Measurements from ENCODE around the gene SGK1.
"Not testable (repeated sequence)": the region's sequence is repeated elsewhere in the genome, so short reads cannot be mapped to it uniquely, and the experiment has no call there.

Gene SGK1

DNA sequence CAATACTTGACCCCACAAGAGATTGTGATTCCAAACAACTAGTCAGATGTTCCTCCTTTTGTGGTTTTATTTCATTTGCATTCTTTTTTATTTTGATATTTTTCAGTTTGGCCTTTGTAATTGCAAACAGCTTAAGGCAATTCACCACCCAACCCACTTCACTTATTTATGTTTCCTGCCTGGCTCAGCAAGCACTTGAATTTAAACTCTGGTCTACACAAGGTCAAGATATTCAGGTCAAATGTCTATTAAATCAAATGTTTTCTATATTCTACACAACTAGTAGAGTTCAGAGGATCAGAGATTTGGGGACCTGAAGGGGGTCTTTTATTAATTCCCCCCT, 100.1 kb downstream of the SGK1 start:
- DNase-seq (ENCODE audit: low read depth): no peak

DNA sequence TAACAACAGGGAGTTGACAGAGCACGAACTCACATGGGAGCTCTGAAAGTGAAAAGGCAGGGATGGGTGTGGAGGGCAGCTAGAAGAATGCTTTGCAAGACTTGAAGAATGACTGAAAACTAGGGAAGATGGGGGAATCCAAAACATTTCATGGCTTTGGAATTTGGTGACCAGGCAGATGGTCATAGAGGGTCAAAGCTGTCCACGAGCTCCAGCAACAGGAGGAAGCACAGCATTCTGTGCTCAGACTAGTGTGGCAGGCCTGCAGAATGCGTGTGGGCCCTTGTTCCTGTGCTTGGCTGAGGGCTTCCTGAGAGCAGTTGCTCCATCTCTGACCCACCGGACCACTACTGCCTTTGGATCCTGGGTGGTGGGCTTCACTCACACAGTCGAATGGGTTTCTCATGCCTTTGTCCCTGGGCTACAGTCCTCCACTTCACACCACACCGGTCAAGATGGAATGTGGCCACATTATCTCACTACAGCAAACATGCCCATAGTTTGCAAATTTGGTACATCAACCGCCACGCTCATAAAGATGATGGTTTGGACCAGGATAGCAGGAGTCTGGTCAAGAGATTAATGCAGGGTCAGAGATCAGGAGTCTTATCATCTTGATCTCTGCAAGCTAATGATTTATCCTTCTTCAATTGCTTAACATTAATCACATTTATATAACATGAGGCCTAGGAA, 100.7 kb downstream of the SGK1 start:
- DNase-seq (ENCODE audit: low read depth): no peak

DNA sequence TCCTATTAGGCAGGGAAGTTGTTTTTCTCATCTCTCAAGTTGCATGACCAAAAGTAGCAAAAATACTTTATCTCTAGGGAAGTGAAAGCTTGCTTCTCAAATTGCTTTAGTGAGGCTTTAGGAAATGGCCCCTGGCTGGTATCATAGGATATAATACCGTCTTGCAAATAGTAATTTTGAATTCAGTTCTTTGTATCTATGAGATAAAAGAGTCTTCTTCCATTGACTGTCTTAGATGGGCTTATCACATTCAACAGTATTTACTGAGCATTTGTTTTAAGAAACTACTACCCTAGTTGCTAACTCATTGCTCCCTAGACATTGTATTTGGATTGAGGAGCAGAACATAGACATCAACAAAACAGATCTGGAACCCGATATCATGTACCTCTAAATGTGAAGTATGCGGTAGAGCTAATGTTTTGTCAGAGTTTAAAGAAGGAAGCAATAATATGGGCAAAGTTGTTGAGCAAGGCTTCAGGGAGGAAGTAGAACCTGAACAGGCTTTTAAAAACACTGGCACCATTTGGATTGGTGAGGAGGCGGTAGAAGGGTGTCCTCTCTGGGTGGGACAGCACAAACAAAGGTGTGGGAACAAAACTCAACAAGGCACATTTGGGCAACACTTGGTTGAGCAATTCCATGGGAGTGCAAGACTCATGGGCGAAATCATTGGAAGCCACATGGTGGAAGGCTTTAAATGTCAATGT, 101.5 kb downstream of the SGK1 start:
- DNase-seq (ENCODE audit: low read depth): no peak

DNA sequence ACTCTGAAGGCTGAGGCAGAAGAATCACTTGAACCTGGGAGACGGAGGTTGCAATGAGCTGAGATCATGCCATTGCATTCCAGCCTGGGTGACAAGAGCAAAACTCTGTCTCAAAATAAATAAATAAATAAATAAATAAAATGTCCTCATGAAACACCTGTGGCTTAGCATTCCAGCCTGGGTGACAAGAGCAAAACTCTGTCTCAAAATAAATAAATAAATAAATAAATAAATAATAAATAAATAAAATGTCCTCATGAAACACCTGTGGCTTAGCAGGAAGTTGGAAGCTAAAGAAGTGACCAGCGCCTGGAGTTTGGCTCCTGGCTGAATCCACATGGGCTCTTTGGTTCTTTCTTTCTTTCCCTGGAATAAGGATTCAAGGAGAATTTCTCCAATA, 104.5 kb downstream of the SGK1 start:
- not testable (repeated sequence) for DNase-seq (ENCODE audit: low read depth)

DNA sequence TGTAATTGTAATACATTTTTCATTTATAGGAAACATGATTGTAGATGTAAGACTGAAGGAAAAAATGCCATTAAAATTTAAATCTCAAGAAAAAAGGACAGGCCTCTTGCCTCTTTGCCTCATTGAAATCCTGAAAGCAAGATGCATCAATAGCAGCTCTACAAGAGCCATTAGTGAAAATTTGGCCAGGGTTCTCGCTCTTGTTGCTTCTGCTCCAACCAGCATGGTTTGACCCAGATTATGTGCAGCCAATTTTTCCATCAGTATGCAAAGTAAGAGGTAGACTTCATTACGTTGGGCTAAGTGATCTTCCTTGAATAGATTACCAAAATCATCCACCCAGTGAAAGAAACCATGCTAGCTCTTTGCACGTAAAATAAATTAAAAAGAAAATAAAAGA, 106.6 kb downstream of the SGK1 start:
- no peak for DNase-seq (ENCODE audit: low read depth)

DNA sequence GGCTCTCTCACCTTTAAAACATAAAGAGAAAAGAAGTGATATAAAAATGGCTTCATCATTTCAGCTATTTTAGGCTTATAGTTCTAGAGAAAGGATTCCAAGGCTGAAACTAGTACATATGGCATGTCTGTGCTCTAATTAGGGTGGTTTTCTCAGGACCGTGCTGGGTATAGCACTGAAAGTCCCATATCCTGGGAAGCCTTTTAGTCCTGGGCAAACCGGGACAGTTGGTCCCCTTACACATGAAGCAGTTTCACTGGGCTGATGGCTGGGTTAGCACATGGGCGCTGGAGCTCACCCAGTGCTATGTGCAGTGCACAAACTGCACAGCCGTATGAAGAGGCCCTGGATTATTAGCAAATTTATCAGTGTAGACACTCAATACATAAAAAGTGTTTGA, 110.5 kb downstream of the SGK1 start:
- DNase-seq (ENCODE audit: low read depth): no peak

DNA sequence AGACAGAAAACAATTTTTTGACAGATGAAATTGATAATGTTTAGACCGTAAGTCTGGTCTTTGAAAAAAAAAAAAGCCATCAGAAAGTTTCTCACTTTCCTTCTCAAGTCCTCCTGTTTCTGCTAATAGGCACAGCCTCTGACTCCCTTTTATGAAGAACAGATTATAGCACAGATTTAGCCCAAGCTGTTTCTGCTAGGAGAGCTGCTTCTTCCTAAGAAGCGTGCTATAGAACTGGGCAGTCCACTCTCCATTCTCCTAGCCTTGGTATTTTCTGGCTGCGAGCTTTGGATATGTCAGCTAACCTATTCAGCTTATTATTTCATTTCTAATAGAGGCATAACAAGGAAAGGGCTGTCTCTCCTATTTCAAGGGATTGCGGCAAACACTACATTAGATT, 112.5 kb downstream of the SGK1 start:
- no peak for DNase-seq (ENCODE audit: low read depth)

DNA sequence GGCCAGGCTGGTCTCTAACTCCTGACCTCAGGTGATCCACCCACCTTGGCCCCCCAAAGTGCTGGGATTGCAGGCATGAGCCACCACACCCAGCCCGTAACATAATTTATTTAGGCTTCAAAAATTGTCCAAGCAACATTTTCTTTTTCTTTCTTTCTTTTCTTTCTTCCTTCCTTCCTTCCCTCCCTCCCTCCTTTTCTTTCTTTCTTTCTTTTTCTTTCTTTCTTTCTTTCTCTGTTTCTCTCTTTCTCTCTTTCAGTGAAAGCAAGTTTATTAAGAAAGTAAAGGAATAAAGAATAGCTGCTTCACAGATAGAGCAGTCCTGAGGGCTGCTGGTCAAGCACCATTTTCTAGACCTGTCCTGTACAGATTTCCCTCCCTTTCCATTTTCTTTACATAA, 113.2 kb downstream of the SGK1 start:
- DNase-seq (ENCODE audit: low read depth): not testable (repeated sequence)

DNA sequence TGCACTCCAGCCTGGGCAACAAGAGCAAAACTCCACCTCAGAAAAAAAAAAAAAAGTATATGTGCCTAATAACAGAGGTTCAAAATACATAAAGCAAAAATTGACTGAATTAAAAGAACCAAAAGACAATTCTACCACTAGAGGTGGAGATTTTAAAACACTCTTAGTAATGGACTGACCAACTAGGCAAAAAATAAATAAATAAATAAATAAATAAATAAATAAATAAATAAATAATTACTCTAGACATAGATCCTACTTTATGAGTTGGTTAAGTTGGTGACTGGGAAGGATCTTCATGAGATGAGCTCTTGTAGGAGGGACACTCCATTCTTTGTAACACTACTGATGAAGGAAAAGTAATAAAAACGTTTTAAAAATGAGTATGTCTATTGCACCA, 113.9 kb downstream of the SGK1 start:
- no peak for DNase-seq (ENCODE audit: low read depth)

DNA sequence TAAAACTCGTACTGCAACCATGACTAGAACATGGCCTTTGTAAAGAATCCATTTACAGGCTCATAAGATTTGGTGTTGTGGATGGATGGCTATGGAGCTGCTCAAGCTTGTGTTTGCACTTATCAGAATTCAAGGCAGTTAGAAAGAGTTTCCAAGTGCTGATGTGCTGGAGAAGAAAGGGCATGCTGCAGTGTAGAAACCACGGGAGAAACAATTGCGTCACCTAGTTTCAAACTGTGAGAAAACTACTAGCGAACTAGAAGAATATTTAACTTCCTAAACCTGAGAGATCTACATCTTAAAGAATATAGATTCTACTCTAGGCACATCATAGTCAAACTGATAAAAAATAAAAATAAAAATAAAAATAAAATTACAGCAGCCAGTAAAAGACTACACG, 116.2 kb downstream of the SGK1 start:
- DNase-seq (ENCODE audit: low read depth): no peak

DNA sequence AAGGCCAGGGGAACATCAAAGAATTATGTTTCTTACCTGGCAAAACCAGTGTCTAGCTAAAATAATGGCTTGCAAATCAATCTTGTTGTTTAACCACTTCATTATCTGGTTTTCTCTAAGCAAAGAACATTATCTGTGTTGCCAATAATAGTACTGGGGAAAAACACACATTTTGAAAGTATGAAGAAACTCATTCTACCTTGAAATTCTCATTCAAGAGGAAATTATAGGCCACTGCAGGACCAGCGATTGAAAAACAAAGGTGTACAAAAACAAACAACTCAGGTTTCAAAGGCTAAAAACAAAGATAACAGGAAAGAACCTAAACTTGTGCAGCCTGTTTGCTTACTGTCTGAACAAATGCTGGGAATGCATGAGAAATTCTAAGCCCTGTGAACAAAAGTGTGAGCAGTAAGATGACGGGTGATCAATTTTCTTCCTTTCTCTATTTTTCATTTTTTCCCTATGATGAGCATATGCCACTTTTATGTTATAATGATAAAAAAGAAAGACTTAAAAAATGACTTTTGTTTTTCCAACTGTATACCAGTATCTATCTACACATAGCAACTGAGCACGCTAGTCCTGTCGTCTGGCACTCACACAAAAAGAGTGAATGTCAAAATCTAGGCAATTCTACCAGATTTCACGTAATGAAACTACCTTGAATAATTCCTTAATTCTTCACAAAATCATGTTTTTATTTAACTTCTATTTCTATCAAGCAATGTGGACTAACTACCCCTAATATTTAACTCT, 117.9 kb downstream of the SGK1 start:
- no peak for DNase-seq (ENCODE audit: low read depth)

DNA sequence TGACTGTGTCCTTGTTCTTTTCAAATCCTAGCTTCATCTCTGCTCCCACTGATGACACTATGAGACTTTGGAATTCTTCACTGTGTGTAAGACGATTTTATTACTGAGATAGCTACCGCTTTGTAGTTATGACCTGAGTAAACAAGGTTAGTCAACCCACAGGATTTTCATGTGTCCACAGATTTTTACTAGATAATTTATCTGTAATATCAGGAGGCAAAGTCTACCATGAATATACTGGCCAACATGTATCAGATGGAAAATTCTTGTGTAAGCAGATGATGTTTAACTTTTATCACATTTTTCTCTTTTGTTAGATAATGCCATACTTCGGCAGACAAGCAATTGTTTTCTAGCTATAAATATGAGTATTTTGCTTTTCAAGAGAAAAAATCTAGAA, 119.8 kb downstream of the SGK1 start:
- no peak for DNase-seq (ENCODE audit: low read depth)

DNA sequence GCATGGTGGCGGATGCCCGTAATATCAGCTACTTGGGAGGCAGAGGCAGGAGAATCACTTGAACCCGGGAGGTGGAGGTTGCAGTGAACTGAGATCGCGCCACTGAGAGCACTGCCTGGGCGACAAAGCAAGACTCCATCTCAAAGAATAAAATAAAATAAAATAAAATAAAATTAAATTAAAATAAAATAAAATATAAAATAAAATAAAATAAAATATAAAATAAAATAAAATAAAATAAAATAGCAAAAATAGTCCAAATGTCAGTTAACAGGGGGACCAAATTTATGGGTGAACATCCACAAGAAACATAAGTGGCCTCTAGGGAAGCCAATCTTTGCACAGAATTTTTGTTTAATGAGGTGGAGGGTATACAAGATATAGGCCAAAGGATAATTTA, 120.2 kb downstream of the SGK1 start:
- not testable (repeated sequence) for DNase-seq (ENCODE audit: low read depth)

DNA sequence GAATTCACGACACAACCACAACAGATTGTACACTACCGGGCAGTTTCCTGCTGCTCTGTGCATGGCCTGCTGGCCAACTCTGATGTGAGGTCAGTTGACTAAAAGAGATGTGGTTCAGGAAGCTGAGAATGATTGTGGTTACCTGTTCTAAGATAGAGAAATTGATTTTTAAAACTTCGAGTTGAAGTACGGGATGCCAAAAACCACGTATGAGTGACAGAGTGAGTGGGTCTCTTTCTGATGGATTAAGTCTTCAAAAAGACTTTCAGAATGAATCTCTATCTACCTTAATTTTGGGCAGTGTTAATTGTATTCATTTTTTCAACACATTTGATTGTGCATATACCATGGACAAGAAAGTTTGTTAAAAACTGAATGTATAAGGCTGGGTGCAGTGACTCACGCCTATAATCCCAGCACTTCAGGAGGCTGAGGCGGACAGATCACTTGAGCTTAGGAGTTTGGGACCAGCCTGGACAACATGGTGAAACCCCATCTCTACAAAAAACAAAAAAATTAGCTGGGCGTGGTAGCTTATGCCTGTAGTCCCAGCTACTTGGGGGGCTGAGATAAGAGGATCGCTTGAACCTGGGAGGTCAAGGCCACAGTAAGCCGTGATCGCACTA, 121.2 kb downstream of the SGK1 start:
- no peak for DNase-seq (ENCODE audit: low read depth)

DNA sequence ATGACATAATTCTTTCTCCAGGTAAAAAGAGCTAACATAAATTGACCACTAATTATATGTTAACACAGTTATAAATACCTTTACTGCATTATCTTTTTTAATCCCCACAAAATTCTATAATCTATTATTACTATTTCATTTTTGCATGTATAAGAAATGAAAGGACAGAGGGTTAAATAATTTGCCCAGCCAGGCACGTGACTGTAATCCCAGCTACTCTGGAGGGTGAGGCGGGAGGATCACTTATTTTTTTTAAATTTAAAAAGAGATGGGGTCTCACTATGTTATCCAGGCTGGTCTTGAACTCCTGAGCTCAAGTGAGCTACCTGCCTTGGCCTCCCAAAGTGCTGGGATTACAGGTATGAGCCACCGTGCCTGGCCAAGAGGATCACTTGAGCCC, 121.9 kb downstream of the SGK1 start:
- DNase-seq (ENCODE audit: low read depth): no peak

DNA sequence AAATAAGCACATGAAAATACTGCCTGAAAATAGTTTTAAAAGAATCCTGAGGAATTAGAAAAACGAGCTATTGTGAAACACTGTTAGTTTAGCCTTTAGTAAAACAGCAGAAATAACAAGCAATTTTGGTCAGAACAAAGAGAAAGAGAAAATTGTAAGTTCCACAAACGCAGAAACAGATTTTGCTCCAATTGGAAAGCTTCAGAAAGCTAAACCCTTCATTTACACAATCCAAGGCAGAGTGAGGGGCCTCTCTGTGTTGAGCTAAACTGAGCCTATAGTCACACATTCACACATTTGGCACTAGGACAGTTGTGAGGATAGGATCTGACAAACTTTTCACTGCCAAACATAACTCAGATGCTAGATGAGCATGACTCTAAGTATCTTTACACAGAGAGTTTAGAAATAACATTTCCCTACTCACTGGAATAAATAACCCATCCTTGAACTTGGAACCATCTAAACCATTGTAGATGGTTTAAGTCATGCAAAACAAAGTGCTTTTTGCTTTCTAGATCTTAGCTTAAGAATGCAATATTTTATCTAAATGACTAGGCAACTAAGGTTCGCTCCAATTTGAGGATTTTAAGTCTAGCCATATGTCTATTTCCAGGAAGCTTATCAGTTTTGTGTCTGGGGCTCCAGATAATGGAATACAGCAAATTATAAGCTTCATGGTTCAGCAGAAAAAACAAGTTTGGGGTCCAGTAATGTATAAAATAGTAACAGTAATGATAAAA, 122.6 kb downstream of the SGK1 start:
- DNase-seq (ENCODE audit: low read depth): no peak

DNA sequence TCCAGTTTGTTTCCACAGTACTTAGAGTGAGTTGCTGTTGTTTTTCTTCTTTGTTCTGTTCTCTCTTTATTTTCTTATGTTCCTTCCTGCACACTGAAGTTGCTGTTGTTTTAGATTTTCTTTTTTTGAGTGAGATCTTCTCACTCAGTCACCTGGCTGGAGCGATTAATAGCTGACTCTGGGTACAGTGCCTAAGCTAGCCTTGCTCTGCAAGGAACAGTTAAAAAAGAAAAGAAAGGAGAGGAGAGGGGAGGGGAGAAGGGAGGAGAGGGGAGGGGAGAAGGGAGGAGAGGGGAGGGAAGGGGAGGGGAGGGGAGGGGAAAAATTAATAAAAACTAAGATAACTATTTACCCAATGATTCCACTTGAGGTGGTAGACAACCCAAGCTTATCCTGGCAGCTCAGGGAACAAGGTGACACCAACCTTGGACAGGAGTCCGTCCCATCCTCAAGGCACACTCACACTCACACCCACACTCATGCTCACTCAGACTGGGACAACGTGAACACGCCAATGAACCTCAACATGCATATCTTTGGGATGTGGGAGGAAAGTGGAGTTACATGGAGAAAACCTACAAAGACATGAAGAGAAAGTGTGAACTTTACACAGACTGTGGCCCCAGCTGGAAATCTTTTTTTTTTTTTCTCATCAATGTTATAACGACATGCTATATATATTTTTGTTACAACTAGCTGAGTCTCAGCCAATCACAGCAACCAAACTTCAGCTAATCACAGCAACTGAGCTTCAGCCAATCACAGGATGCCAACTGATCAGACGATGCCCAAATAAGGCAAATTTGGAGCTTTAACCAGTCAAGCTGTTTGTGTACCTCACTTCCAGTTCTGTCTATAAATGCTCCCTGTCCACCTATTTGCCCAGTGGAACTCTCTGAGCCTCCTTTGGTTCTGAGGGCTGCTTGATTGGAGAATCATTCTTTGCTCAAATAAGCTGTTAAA, 124.1 kb downstream of the SGK1 start:
- DNase-seq (ENCODE audit: low read depth): no peak

DNA sequence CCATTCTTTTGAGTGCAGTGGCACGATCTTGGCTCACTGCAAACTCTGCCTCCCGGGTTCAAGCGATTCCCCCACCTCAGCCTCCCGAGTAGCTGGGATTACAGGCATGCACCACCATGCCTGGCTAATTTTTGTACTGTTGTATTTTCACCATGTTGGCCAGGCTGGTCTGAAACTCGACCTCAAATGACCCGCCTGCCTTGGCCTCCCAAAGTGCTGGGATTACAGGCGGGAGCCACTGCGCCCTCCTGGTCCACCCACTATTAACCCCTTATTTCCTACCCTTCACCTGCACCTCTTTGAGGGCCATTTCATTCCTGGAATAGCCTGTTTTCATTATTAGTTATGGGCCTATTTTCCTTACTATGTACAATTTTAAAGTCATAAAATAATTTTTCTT, 125.3 kb downstream of the SGK1 start:
- DNase-seq (ENCODE audit: low read depth): not testable (repeated sequence)

DNA sequence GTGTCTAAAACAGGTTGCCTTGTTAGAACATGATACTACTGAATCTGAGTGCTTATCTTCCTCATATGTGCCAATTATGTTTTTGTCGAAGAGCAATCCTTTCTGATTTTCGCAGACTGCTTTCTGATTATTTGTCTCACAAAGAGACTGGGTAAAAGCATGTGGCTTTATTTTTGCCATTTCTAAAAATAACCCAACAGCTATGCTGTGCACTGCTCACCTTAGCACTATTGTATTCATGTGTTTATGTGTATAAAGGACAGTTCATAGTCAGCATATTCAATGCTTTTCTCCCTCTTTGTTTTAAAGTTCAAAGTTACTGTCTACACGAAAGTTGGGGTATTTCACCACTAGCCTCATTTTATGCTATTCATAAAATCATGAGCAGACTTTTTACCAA, 127.0 kb downstream of the SGK1 start:
- DNase-seq (ENCODE audit: low read depth): no peak

DNA sequence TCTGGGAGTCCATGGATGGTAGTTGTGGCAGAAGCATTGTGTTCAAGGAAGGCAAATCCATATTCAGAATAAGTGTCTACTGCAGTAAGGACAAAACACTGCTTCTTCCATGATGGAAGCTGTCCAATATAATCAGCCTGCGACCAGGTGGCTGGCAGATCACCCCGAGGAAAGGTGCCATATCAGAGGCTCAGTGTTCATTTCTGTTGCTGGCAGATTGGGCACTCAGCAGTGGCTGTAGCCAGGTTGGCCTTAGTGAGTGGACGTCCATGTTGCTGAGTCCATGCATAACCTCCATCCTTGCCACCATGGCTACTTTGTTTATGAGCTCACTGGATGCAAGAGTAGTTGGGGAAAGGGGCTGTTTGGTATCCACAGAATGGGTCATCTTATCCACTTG, 130.2 kb downstream of the SGK1 start:
- no peak for DNase-seq (ENCODE audit: low read depth)

DNA sequence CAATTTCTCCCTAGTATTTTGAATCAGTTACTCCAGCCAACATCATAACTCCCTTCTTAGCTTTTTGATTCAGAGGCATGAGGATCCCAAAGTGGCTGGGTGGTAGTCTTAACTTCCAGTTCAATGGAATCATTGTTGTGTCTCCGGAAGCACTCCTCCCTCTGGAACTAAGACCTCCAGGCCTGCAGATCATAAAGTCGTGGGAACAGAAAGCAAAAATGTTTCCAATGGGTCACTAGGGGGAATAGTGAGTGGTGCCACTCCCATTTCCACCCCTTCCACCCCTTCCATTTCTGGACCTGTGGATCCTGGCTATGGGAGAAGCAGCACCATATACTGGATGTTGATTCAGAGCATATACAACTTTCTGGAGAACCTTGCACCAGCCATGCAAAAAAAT, 130.8 kb downstream of the SGK1 start:
- DNase-seq (ENCODE audit: low read depth): no peak
